Measurements from ENCODE around the gene OSBPL2.
A peak's percentile ranks its signal among the peaks of the same experiment; 100 is the strongest.

DNA sequence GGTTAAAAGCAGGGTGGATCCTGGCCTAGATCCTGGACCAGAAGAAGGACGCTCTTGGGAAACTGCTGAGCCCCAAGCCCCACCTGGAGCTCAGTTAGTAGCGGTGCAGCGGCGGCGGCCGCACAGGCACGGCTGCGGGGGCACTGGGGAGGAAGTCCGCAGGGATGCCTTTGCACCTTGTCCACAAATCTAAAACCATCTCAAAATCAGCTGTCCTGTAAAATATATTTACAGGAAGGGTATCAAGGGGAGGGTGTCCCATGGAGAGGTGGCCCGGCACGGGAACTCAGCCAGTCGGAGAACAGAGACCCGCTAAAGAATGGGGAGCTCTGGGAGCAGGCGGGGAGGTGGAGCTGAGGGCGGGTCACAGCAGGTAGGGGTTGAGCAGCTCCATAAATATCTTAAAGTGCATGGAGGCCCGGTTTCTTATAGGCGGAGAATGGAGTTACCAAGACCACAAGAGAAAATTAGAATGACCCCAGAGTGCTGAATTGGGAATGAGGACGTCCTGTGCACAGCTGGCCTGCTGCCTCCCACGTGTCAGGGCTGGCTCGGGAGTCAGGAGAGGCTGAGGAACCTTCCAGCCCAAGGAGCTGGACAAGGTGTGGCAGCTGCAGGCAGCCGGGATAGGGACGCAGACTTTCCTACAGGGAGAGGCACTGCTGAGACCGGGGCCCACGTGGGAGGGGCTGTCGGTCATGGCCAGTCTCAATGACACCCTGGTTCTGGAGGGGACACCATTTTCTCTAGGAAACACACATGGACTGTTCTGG, 47.5 kb upstream of the OSBPL2 start:
- TF ChIP-seq, protein P1, sequence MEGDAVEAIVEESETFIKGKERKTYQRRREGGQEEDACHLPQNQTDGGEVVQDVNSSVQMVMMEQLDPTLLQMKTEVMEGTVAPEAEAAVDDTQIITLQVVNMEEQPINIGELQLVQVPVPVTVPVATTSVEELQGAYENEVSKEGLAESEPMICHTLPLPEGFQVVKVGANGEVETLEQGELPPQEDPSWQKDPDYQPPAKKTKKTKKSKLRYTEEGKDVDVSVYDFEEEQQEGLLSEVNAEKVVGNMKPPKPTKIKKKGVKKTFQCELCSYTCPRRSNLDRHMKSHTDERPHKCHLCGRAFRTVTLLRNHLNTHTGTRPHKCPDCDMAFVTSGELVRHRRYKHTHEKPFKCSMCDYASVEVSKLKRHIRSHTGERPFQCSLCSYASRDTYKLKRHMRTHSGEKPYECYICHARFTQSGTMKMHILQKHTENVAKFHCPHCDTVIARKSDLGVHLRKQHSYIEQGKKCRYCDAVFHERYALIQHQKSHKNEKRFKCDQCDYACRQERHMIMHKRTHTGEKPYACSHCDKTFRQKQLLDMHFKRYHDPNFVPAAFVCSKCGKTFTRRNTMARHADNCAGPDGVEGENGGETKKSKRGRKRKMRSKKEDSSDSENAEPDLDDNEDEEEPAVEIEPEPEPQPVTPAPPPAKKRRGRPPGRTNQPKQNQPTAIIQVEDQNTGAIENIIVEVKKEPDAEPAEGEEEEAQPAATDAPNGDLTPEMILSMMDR (conservative IDR thresholded peaks at IDR 0.05; ENCODE audit: low read depth in 2 of 2), result peak; percentile 7 to 32; a peak in 2 of 4 replicates
- no peak for TF ChIP-seq EZH2phosphoT487 (IDR thresholded peaks at IDR 0.05; ENCODE audit: unreplicated experiment)
- TF ChIP-seq, protein P2, sequence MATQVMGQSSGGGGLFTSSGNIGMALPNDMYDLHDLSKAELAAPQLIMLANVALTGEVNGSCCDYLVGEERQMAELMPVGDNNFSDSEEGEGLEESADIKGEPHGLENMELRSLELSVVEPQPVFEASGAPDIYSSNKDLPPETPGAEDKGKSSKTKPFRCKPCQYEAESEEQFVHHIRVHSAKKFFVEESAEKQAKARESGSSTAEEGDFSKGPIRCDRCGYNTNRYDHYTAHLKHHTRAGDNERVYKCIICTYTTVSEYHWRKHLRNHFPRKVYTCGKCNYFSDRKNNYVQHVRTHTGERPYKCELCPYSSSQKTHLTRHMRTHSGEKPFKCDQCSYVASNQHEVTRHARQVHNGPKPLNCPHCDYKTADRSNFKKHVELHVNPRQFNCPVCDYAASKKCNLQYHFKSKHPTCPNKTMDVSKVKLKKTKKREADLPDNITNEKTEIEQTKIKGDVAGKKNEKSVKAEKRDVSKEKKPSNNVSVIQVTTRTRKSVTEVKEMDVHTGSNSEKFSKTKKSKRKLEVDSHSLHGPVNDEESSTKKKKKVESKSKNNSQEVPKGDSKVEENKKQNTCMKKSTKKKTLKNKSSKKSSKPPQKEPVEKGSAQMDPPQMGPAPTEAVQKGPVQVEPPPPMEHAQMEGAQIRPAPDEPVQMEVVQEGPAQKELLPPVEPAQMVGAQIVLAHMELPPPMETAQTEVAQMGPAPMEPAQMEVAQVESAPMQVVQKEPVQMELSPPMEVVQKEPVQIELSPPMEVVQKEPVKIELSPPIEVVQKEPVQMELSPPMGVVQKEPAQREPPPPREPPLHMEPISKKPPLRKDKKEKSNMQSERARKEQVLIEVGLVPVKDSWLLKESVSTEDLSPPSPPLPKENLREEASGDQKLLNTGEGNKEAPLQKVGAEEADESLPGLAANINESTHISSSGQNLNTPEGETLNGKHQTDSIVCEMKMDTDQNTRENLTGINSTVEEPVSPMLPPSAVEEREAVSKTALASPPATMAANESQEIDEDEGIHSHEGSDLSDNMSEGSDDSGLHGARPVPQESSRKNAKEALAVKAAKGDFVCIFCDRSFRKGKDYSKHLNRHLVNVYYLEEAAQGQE (IDR thresholded peaks at IDR 0.05; ENCODE audit: unreplicated experiment), result no peak
- no peak for TF ChIP-seq ZNF114 (CRISPR knock-in tag; IDR thresholded peaks at IDR 0.05)
- TF ChIP-seq EZH2 (IDR thresholded peaks at IDR 0.05; ENCODE audit: low read depth, unreplicated experiment), result no peak

Measured in GM23338 (cell line).